GM23338 (cell line): ENCODE measurements around the gene NAPG. TPM values are rescaled to one million over a fixed set of nuclear protein-coding genes. Genes with fewer than 3 reads are reported as not detected.

Source experiments
- ATAC-seq: fragments of 200-7000 bp; cut with Tn5 transposase; 3 replicates; pipeline ENCODE4 v1.9.1; 2020
- DNase-seq: peaks from one replicate; pipeline ENCODE4 v3.0.0-alpha.2; 2015; ENCODE audit warnings: low spot score
- H2AFZ ChIP-seq: fragments of 200-600 bp; sonication (generic); 2 replicates; pipeline ENCODE4 v1.8.0; 2016; ENCODE audit warnings: antibody characterized with exemption, mild to moderate bottlenecking, moderate library complexity
- H3F3A ChIP-seq: fragments of 200-600 bp; sonication (generic); replicated peaks from 2 replicates; pipeline ENCODE4 v1.8.0; 2017; ENCODE audit warnings: antibody characterized with exemption, mixed run types, low read depth
- H3K27ac ChIP-seq: fragments of 200-600 bp; sonication (generic); 2 replicates; pipeline ENCODE4 v1.6.1; 2016; ENCODE audit warnings: low read depth
- H3K27me3 ChIP-seq: fragments of 200-600 bp; sonication (generic); 2 replicates; pipeline ENCODE4 v1.8.0; 2016; ENCODE audit warnings: mild to moderate bottlenecking, mixed run types, moderate library complexity; ENCODE audit not compliant: insufficient read depth
- H3K36me3 ChIP-seq: fragments of 200-600 bp; sonication (generic); 2 replicates; pipeline ENCODE4 v1.8.0; 2016; ENCODE audit warnings: mild to moderate bottlenecking; ENCODE audit not compliant: insufficient read depth
- H3K4me1 ChIP-seq: fragments of 200-600 bp; sonication (generic); 2 replicates; pipeline ENCODE4 v1.8.0; 2016; ENCODE audit warnings: mild to moderate bottlenecking, moderate library complexity; ENCODE audit not compliant: insufficient read depth
- H3K4me2 ChIP-seq: fragments of 200-600 bp; sonication (generic); 2 replicates; pipeline ENCODE4 v1.7.1; 2017; ENCODE audit warnings: mixed run types
- H3K4me3 ChIP-seq: fragments of 200-600 bp; sonication (generic); 2 replicates; pipeline ENCODE4 v1.6.1; 2016; ENCODE audit warnings: mixed run types
- H3K79me2 ChIP-seq: fragments of 200-600 bp; sonication (generic); replicated peaks from 2 replicates; pipeline ENCODE4 v1.8.0; 2017; ENCODE audit warnings: mild to moderate bottlenecking; ENCODE audit not compliant: insufficient read depth
- H3K9me2 ChIP-seq: fragments of 200-600 bp; sonication (generic); 2 replicates; pipeline ENCODE4 v1.8.0; 2017; ENCODE audit not compliant: insufficient read depth
- H4K20me1 ChIP-seq: fragments of 200-600 bp; sonication (generic); replicated peaks from 2 replicates; pipeline ENCODE4 v1.8.0; 2017; ENCODE audit warnings: mild to moderate bottlenecking; ENCODE audit not compliant: insufficient read depth
- H3K27ac Mint-ChIP-seq: 2 replicates; pipeline ENCODE4 v1.8.0; 2020; ENCODE audit warnings: inconsistent platforms, mild to moderate bottlenecking, moderate library complexity, mixed read lengths
- H3K27me3 Mint-ChIP-seq: 3 replicates; pipeline ENCODE4 v1.8.0; 2022; ENCODE audit warnings: low read depth, mild to moderate bottlenecking, moderate library complexity, mixed read lengths, inconsistent platforms; ENCODE audit not compliant: insufficient read depth, poor library complexity
- H3K36me3 Mint-ChIP-seq: 3 replicates; pipeline ENCODE4 v1.8.0; 2021; ENCODE audit warnings: low read depth, mild to moderate bottlenecking, inconsistent platforms, moderate library complexity, mixed read lengths
- H3K4me1 Mint-ChIP-seq: 3 replicates; pipeline ENCODE4 v1.8.0; 2020; ENCODE audit warnings: mild to moderate bottlenecking, inconsistent platforms, mixed read lengths
- H3K4me3 Mint-ChIP-seq: 3 replicates; pipeline ENCODE4 v1.8.0; 2021; ENCODE audit warnings: moderate library complexity, mild to moderate bottlenecking, inconsistent platforms, mixed read lengths
- H3K9me3 Mint-ChIP-seq: 3 replicates; pipeline ENCODE4 v1.8.0; 2020; ENCODE audit warnings: moderate library complexity, mild to moderate bottlenecking, inconsistent platforms, mixed read lengths
- CREB1 ChIP-seq: fragments of 250-450 bp; sonication (Bioruptor Pico); IDR thresholded peaks from 2 replicates; pipeline ENCODE4 v1.5.0; 2020; ENCODE audit warnings: low read depth, mild to moderate bottlenecking, moderate library complexity
- EZH2 ChIP-seq: fragments of 200-600 bp; sonication (generic); IDR thresholded peaks from one replicate; pipeline ENCODE4 v1.8.0; 2017; ENCODE audit warnings: antibody characterized with exemption, mild to moderate bottlenecking, low read depth; ENCODE audit not compliant: unreplicated experiment
- EZH2phosphoT487 ChIP-seq: fragments of 200-600 bp; sonication (generic); IDR thresholded peaks from one replicate; pipeline ENCODE4 v1.8.1; 2018; ENCODE audit warnings: antibody characterized with exemption; ENCODE audit not compliant: unreplicated experiment
- JUNB ChIP-seq: IDR thresholded peaks from one replicate; pipeline ENCODE4 v1.6.1; 2016; ENCODE audit warnings: antibody characterized with exemption; ENCODE audit not compliant: unreplicated experiment
- NANOG ChIP-seq: IDR thresholded peaks from 2 replicates; pipeline ENCODE4 v1.6.1; 2016; ENCODE audit warnings: antibody characterized with exemption, borderline replicate concordance
- POLR2AphosphoS5 ChIP-seq: IDR thresholded peaks from 2 replicates; pipeline ENCODE4 v1.6.1; 2016; ENCODE audit warnings: antibody characterized with exemption, low read depth
- REST ChIP-seq: IDR thresholded peaks from one replicate; pipeline ENCODE4 v1.6.1; 2018; ENCODE audit warnings: antibody characterized with exemption; ENCODE audit not compliant: unreplicated experiment
- STAT1 ChIP-seq: IDR thresholded peaks from one replicate; pipeline ENCODE4 v1.6.1; 2016; ENCODE audit warnings: antibody characterized with exemption; ENCODE audit not compliant: unreplicated experiment
- ZNF114 ChIP-seq: fragments of 250-450 bp; sonication (Bioruptor Pico); IDR thresholded peaks from 2 replicates; pipeline ENCODE4 v1.5.0; 2020; ENCODE audit warnings: mild to moderate bottlenecking, moderate library complexity
- ZNF331 ChIP-seq: fragments of 250-450 bp; sonication (Bioruptor Pico); IDR thresholded peaks from 2 replicates; pipeline ENCODE4 v1.5.0; 2020; ENCODE audit warnings: low read depth, mild to moderate bottlenecking, moderate library complexity
- ZNF462 ChIP-seq: fragments of 250-450 bp; sonication (Bioruptor Pico); IDR thresholded peaks from 2 replicates; pipeline ENCODE4 v1.5.0; 2020; ENCODE audit warnings: mild to moderate bottlenecking, moderate library complexity
- polyA plus RNA-seq: library from polyadenylated mRNA; unstranded; fragments of >200 nt; fragmentation: Nextera tagmentation; extraction: Ambion mirVana; gene quantifications from 2 replicates; pipeline ENCODE4 v1.2.1, GENCODE V29; 2016
- total RNA-seq: library from RNA; depleted of rRNA; stranded (reverse); fragments of >200 nt; shearing (Covaris generic); gene quantifications from 2 replicates; pipeline ENCODE4 v1.2.3, GENCODE V29; 2014
- TF ChIP-seq, protein P1 (sequence below): IDR thresholded peaks from 2 replicates; pipeline ENCODE4 v1.6.1; 2016; ENCODE audit warnings: antibody characterized with exemption
- TF ChIP-seq, protein P2 (sequence below), 2 experiments: fragments of 200-600 bp in 1 of 2; sonication (generic) in 1 of 2; conservative IDR thresholded peaks; 2 replicates each; pipeline versions ENCODE4 v1.5.1 to v1.6.1; 2016 to 2017; ENCODE audit warnings: antibody characterized with exemption in 2 of 2, low read depth in 2 of 2, mild to moderate bottlenecking in 2 of 2, moderate library complexity in 1 of 2

The NAPG gene
- total and polyA plus RNA-seq, 2 experiments from 2014 or later, result 26.8 to 40.1 TPM

- H3K27me3 ChIP-seq, result no peaks in the 10 kb centered on the region
- no peak for ATAC-seq
- no peaks in the 10 kb centered on the region for H3K27me3 Mint-ChIP-seq
- no peak overlapping the region for H3K27ac ChIP-seq
- no peak overlapping the region for H2AFZ ChIP-seq
- no peak overlapping the region for H3K4me2 ChIP-seq
- TF ChIP-seq NANOG, result no peak
- TF ChIP-seq, protein P1, sequence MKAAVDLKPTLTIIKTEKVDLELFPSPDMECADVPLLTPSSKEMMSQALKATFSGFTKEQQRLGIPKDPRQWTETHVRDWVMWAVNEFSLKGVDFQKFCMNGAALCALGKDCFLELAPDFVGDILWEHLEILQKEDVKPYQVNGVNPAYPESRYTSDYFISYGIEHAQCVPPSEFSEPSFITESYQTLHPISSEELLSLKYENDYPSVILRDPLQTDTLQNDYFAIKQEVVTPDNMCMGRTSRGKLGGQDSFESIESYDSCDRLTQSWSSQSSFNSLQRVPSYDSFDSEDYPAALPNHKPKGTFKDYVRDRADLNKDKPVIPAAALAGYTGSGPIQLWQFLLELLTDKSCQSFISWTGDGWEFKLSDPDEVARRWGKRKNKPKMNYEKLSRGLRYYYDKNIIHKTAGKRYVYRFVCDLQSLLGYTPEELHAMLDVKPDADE, result no peak
- no peak for TF ChIP-seq ZNF462
- no peak for TF ChIP-seq JUNB
- no peak for TF ChIP-seq STAT1
- TF ChIP-seq ZNF114, result no peak
- TF ChIP-seq ZNF331, result no peak
- no peak for TF ChIP-seq CREB1 (CRISPR knock-in tag)
- TF ChIP-seq EZH2, result no peak
- TF ChIP-seq REST, result no peak
- TF ChIP-seq EZH2phosphoT487, result no peak
- no peak for TF ChIP-seq POLR2AphosphoS5
- TF ChIP-seq, protein P2, sequence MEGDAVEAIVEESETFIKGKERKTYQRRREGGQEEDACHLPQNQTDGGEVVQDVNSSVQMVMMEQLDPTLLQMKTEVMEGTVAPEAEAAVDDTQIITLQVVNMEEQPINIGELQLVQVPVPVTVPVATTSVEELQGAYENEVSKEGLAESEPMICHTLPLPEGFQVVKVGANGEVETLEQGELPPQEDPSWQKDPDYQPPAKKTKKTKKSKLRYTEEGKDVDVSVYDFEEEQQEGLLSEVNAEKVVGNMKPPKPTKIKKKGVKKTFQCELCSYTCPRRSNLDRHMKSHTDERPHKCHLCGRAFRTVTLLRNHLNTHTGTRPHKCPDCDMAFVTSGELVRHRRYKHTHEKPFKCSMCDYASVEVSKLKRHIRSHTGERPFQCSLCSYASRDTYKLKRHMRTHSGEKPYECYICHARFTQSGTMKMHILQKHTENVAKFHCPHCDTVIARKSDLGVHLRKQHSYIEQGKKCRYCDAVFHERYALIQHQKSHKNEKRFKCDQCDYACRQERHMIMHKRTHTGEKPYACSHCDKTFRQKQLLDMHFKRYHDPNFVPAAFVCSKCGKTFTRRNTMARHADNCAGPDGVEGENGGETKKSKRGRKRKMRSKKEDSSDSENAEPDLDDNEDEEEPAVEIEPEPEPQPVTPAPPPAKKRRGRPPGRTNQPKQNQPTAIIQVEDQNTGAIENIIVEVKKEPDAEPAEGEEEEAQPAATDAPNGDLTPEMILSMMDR (conservative IDR thresholded peaks at IDR 0.05; ENCODE audit: low read depth in 2 of 2), result no peak
- no peaks in the 10 kb centered on the region for H3K4me1 Mint-ChIP-seq
- peaks cover 24% of the 10 kb centered on the region for H3K36me3 ChIP-seq
- H3K79me2 ChIP-seq, result no peaks in the 10 kb centered on the region
- H3K4me3 Mint-ChIP-seq, result no peak overlapping the region
- no peaks in the 10 kb centered on the region for H3K9me2 ChIP-seq
- H3K36me3 Mint-ChIP-seq, result peaks cover 78% of the 10 kb centered on the region
- no peak for DNase-seq
- H4K20me1 ChIP-seq, result no peaks in the 10 kb centered on the region; the same call in 1 of the 2 replicates
- H3K27ac Mint-ChIP-seq, result no peak overlapping the region
- no peaks in the 10 kb centered on the region for H3F3A ChIP-seq
- H3K4me3 ChIP-seq, result no peak overlapping the region
- peaks cover 6% of the 10 kb centered on the region for H3K9me3 Mint-ChIP-seq
- H3K4me1 ChIP-seq, result no peaks in the 10 kb centered on the region
These were observed 26.4 kb downstream of the NAPG start for GRCh38 chr18:10552226-10552625.
